DMS114 treated with DMSO at 0.1 percent for 48 hours (cell line): ENCODE data around the gene MROH8.
A peak's percentile ranks its signal among the peaks of the same experiment; 100 is the strongest.

Source experiments
- DNase-seq: peaks from one replicate; lab custom pipeline; 2025; ENCODE audit not compliant: unreplicated experiment; lab: John Stamatoyannopoulos, UW

Gene MROH8

GRCh38 chr20:37178839-37179682 is at the start of gene MROH8, which contains the start of gene RPN2:
Gene MROH8 (minus strand): TSS chr20:37179548.
Gene RPN2 (plus strand): TSS chr20:37179330. CDS start chr20:37179357, 27 bp downstream.
- DNase-seq = peak; percentile 94

- no peak for DNase-seq
These were observed 49.3 kb upstream of the MROH8 start for GRCh38 chr20:37228656-37229055.

- no peak for DNase-seq
These were observed 48.7 kb upstream of the MROH8 start for GRCh38 chr20:37228082-37228481.

- no peak for DNase-seq
These were observed 47.5 kb upstream of the MROH8 start for GRCh38 chr20:37226889-37227288.

- DNase-seq = no peak
These were observed 45.8 kb upstream of the MROH8 start for GRCh38 chr20:37225146-37225545.

GRCh38 chr20:37223053-37223452 is 43.7 kb upstream of the MROH8 start:
- DNase-seq = no peak

GRCh38 chr20:37222086-37222485 is 42.7 kb upstream of the MROH8 start:
- no peak for DNase-seq

GRCh38 chr20:37220731-37221130 is 41.4 kb upstream of the MROH8 start:
- DNase-seq = no peak

- no peak for DNase-seq
These were observed 40.7 kb upstream of the MROH8 start for GRCh38 chr20:37219751-37220668.

- no peak for DNase-seq
These were observed 39.6 kb upstream of the MROH8 start for GRCh38 chr20:37218976-37219375.

- no peak for DNase-seq
These were observed 39.1 kb upstream of the MROH8 start for GRCh38 chr20:37218441-37218840.

- no peak for DNase-seq
These were observed 30.4 kb upstream of the MROH8 start for GRCh38 chr20:37209661-37210314.

GRCh38 chr20:37209193-37209592 is 29.8 kb upstream of the MROH8 start:
- no peak for DNase-seq

- DNase-seq = no peak
These were observed 27.8 kb upstream of the MROH8 start for GRCh38 chr20:37207171-37207570.

- no peak for DNase-seq
These were observed 26.4 kb upstream of the MROH8 start for GRCh38 chr20:37205794-37206193.

- no peak for DNase-seq
These were observed 25.8 kb upstream of the MROH8 start for GRCh38 chr20:37205130-37205529.

- DNase-seq = no peak
These were observed 24.7 kb upstream of the MROH8 start for GRCh38 chr20:37204056-37204455.

- peak; percentile 41 for DNase-seq
These were observed 23.1 kb upstream of the MROH8 start for GRCh38 chr20:37202267-37202943.

GRCh38 chr20:37201827-37202162 is 22.4 kb upstream of the MROH8 start:
- no peak for DNase-seq

GRCh38 chr20:37200926-37201826 is 21.8 kb upstream of the MROH8 start:
- DNase-seq = no peak
